Measurements from ENCODE around the gene ZNF599. TPM values are rescaled to one million over a fixed set of nuclear protein-coding genes. Genes with fewer than 3 reads are reported as not detected.
A peak's percentile ranks its signal among the peaks of the same experiment; 100 is the strongest.

Gene ZNF599
- total and polyA plus RNA-seq, 4 donors = 8.2 to 16.1 (median 13.6) TPM

DNA sequence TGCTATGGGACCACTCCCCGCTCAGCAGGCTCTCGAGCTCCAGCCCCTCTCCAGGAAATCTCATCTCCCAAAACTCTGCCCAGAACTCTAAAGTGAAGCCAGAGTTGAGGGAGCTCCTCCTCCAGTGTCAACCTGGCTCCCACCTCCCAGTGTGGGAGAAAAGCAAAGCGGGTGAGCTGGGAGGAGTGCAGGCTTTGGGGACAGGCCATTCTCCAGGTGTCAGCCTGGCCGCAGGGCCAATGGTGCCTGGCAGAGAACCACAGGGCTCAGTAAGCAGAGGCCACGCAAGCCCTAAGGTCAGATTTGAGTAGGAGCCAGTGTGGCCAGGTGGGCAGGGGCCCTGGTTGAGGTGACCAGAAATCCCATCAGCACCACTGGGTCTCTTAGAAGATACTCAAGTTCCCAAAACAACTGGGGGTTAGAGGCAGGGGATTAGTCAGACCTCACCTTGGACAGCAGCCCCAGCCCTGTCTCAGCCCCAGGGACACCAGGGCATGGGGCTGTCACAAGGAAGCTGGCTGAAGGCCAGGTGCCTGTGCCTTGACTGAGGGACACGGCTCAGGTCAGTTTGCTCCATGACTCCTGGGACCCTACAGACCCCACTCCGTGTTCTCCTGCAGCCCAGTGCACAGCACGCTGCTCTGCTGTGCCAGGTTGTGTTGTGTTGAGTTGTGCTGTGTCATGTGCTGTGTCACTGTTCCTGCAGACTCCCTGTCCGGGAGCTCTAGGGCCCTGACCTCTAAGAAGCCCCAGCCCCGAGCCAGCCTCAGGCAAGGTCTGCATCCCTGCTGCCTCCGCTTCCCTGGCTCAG, 41.8 kb downstream of the ZNF599 start:
- Histone ChIP-seq H3K9me3 (ENCODE audit: control insufficient read depth, insufficient read depth, low read length) (no peaks in the 10 kb centered on the region), H3K4me3 (ENCODE audit: low read depth, low read length) (no peak overlapping the region), H3K4me1 (ENCODE audit: control insufficient read depth, insufficient read depth, low read length) (peaks cover 14% of the 10 kb centered on the region), H3K27me3 (ENCODE audit: control insufficient read depth, insufficient read depth, low read length) (no peaks in the 10 kb centered on the region), H3K36me3 (ENCODE audit: control insufficient read depth, insufficient read depth, low read length) (no peaks in the 10 kb centered on the region), H3K27ac (ENCODE audit: low read depth, low read length) (no peak overlapping the region)
- DNase-seq (ENCODE audit: low read depth in 4 of 6, low spot score in 6 of 6) = no peak
- 81% methylated on average over 9 of the region's 11 CpGs for WGBS (ENCODE audit: insufficient coverage)

GRCh38 chr19:34725400-34725799, 47.6 kb downstream of the ZNF599 start:
- 74% methylated on average over 5 of the region's 6 CpGs for WGBS (ENCODE audit: insufficient coverage)

DNA sequence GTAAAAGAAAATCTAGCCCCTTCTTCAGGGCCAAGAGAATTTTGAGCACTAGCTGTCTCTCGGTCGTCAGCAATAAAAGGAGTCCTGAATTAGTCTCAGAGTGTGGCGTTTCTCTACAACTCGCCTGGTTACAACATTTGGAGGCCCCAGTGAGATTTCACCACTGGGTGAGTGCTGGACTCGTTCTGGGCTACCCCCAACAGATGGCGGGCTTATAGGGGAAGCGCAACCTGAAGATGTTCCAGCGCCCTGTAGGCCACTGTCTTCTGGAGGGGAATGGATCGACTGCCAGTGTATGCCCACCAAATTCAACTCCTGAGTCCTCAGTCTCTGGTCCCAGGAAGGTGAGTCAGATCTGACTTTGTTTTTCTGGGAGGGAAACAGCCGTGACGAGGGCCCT, 50.7 kb downstream of the ZNF599 start:
- no peaks in the 10 kb centered on the region for H3K4me1 ChIP-seq (ENCODE audit: control insufficient read depth, insufficient read depth, low read length)
- H3K4me3 ChIP-seq (ENCODE audit: low read depth, low read length) = no peak overlapping the region
- DNase-seq (ENCODE audit: low read depth in 4 of 6, low spot score in 6 of 6) = no peak
- H3K27me3 ChIP-seq (ENCODE audit: control insufficient read depth, insufficient read depth, low read length) = no peaks in the 10 kb centered on the region
- 65% methylated on average over 11 of the region's 11 CpGs for WGBS (ENCODE audit: insufficient coverage)
- no peak overlapping the region for H3K27ac ChIP-seq (ENCODE audit: low read depth, low read length)
- no peaks in the 10 kb centered on the region for H3K9me3 ChIP-seq (ENCODE audit: control insufficient read depth, insufficient read depth, low read length)
- no peaks in the 10 kb centered on the region for H3K36me3 ChIP-seq (ENCODE audit: control insufficient read depth, insufficient read depth, low read length)

More at GRCh38 chr19:34725400-34725799, 47.6 kb downstream of the ZNF599 start:
- Histone ChIP-seq H3K27ac (ENCODE audit: low read depth, low read length) (no peak overlapping the region), H3K36me3 (ENCODE audit: control insufficient read depth, insufficient read depth, low read length) (no peaks in the 10 kb centered on the region), H3K4me1 (ENCODE audit: control insufficient read depth, insufficient read depth, low read length) (no peaks in the 10 kb centered on the region), H3K27me3 (ENCODE audit: control insufficient read depth, insufficient read depth, low read length) (no peaks in the 10 kb centered on the region), H3K9me3 (ENCODE audit: control insufficient read depth, insufficient read depth, low read length) (no peaks in the 10 kb centered on the region), H3K4me3 (ENCODE audit: low read depth, low read length) (no peak overlapping the region)
- DNase-seq (ENCODE audit: low read depth in 4 of 6, low spot score in 6 of 6) = no peak

DNA sequence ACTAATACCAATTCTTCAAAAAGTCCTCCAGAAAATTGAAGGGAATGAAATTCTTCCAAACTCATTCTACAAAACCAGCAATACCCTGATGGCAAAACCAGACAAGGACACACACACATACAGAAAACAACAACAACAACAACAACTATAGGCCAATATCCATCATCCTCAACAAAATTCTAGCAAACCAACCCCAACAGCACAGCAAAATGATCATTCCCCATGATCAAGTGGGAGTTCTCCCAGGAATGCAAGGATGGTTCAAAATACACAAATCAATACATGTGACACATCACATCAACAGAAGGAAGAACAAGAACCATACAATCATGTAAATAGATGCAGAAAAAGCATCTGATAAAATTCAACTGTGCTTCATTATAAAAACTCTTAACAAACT, 57.7 kb downstream of the ZNF599 start:
- Histone ChIP-seq H3K9me3 (ENCODE audit: control insufficient read depth, insufficient read depth, low read length) (peaks cover 7% of the 10 kb centered on the region), H3K27ac (ENCODE audit: low read depth, low read length) (no peak overlapping the region), H3K4me1 (ENCODE audit: control insufficient read depth, insufficient read depth, low read length) (no peaks in the 10 kb centered on the region), H3K36me3 (ENCODE audit: control insufficient read depth, insufficient read depth, low read length) (no peaks in the 10 kb centered on the region), H3K27me3 (ENCODE audit: control insufficient read depth, insufficient read depth, low read length) (no peaks in the 10 kb centered on the region), H3K4me3 (ENCODE audit: low read depth, low read length) (no peak overlapping the region)
- DNase-seq (ENCODE audit: low read depth in 4 of 6, low spot score in 6 of 6) = no peak

DNA sequence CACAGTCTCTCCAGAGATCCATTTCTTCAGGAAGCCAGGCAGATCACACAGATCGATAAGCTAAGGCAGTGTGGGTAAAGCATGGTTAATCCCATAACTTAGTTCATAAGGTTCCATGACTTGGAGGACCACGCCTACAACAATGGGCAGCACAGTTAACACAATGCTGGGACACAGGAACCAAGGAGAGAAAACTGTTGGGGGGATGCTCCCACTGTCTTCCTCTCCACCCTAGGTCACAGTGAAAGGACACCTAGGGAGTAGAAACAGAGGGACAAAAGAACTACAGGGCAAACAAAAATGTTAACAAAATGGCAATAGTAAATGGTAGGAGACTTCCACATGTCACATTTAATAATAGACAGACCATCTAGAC, 59.8 kb downstream of the ZNF599 start:
- no peaks in the 10 kb centered on the region for H3K36me3 ChIP-seq (ENCODE audit: control insufficient read depth, insufficient read depth, low read length)
- no peaks in the 10 kb centered on the region for H3K27me3 ChIP-seq (ENCODE audit: control insufficient read depth, insufficient read depth, low read length)
- H3K9me3 ChIP-seq (ENCODE audit: control insufficient read depth, insufficient read depth, low read length) = peaks cover 7% of the 10 kb centered on the region
- H3K4me3 ChIP-seq (ENCODE audit: low read depth, low read length) = no peak overlapping the region
- no peak for DNase-seq (ENCODE audit: low read depth in 4 of 6, low spot score in 6 of 6)
- WGBS (ENCODE audit: insufficient coverage) = no CpG with 5 or more reads among the region's 2 CpGs
- H3K4me1 ChIP-seq (ENCODE audit: control insufficient read depth, insufficient read depth, low read length) = no peaks in the 10 kb centered on the region
- H3K27ac ChIP-seq (ENCODE audit: low read depth, low read length) = no peak overlapping the region

DNA sequence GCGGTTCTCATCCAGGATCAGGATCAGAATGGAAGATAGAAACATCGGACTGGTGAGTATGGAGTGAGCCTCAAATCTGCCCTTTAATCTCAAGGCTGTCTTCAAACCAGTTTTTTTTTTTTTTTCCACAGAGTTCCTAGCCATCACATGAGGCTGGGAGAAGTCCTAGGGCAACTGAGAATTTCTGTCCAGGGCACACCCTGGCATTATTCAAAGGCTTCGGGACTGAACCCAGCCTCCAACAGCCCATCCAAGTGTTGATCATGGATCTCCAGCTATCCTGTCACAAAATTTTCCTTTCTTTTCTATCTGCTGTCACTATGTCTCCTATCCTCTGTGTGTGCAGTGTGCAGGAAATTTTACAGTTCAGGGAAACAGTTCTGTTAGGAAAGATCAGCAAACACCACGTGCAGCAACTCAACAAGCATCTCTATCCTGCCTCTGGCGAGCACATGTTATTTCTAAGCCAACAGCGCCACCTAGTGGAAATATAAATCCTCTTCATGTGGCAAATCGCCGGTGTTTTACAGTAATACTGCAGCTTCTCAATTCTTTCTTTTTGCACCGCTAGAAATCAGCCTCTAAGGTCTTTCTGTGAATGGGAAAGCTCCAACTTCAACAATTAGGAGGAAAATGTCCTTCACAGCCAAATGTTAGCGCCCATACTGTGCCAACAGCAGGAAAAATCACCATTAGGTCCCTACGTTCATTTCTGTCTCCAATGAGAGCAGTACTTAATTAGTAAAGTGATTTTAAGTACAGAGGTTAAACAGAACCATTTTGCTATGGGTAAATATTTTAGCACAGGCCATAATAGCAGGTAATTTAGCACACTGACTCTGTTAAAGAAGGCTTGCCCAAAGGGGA, 60.4 kb downstream of the ZNF599 start:
- Histone ChIP-seq H3K4me1 (ENCODE audit: control insufficient read depth, insufficient read depth, low read length) (no peaks in the 10 kb centered on the region), H3K36me3 (ENCODE audit: control insufficient read depth, insufficient read depth, low read length) (no peaks in the 10 kb centered on the region), H3K27ac (ENCODE audit: low read depth, low read length) (no peak overlapping the region), H3K27me3 (ENCODE audit: control insufficient read depth, insufficient read depth, low read length) (no peaks in the 10 kb centered on the region), H3K9me3 (ENCODE audit: control insufficient read depth, insufficient read depth, low read length) (peaks cover 7% of the 10 kb centered on the region), H3K4me3 (ENCODE audit: low read depth, low read length) (no peak overlapping the region)
- DNase-seq (ENCODE audit: low read depth in 4 of 6, low spot score in 6 of 6) = peak in 3 of 6 donors; percentile 26 to 76 (median 67)
- 30% methylated on average over 5 of the region's 11 CpGs for WGBS (ENCODE audit: insufficient coverage)

GRCh38 chr19:34711890-34712289, 61.1 kb downstream of the ZNF599 start:
- H3K27ac ChIP-seq (ENCODE audit: low read depth, low read length) = no peak overlapping the region
- WGBS (ENCODE audit: insufficient coverage) = 62% methylated on average over 4 of the region's 6 CpGs
- H3K9me3 ChIP-seq (ENCODE audit: control insufficient read depth, insufficient read depth, low read length) = peaks cover 7% of the 10 kb centered on the region
- H3K4me1 ChIP-seq (ENCODE audit: control insufficient read depth, insufficient read depth, low read length) = no peaks in the 10 kb centered on the region
- H3K4me3 ChIP-seq (ENCODE audit: low read depth, low read length) = no peak overlapping the region
- H3K27me3 ChIP-seq (ENCODE audit: control insufficient read depth, insufficient read depth, low read length) = no peaks in the 10 kb centered on the region
- H3K36me3 ChIP-seq (ENCODE audit: control insufficient read depth, insufficient read depth, low read length) = no peaks in the 10 kb centered on the region
- DNase-seq (ENCODE audit: low read depth in 4 of 6, low spot score in 6 of 6) = no peak

Other genes with a start within 250 kb of the ZNF599 start
- gene SCGB2B2, start 96.1 kb downstream of the ZNF599 start, total RNA-seq = under 1 TPM; 0.20 to 0.61 TPM
- gene SCGB2B2, start 96.1 kb downstream of the ZNF599 start, polyA plus RNA-seq (ENCODE audit: insufficient read length in 2 of 2) = 1 to 10 TPM; 1.1 to 1.5 TPM
- gene ZNF302, start 95.5 kb downstream of the ZNF599 start, total RNA-seq = 10 to 100 TPM; 67.7 to 78.8 TPM
- 10 to 100 TPM; 75.9 to 77.1 TPM for gene ZNF302, start 95.5 kb downstream of the ZNF599 start, polyA plus RNA-seq (ENCODE audit: insufficient read length in 2 of 2)
- gene ZNF181, start 39.0 kb downstream of the ZNF599 start, total RNA-seq = 10 to 100 TPM; 35.4 to 39.2 TPM
- 10 to 100 TPM; 17.1 to 27.2 TPM for gene ZNF181, start 39.0 kb downstream of the ZNF599 start, polyA plus RNA-seq (ENCODE audit: insufficient read length in 2 of 2)
- 1 to 10 TPM; 7.5 to 7.7 TPM for gene ZNF30, start 153.7 kb upstream of the ZNF599 start, total RNA-seq
- gene ZNF30, start 153.7 kb upstream of the ZNF599 start, polyA plus RNA-seq (ENCODE audit: insufficient read length in 2 of 2) = 10 to 100 TPM; 11.4 to 11.7 TPM
- 10 to 100 TPM; 10.3 to 10.4 TPM for gene ZNF792, start 191.0 kb upstream of the ZNF599 start, total RNA-seq
- gene ZNF792, start 191.0 kb upstream of the ZNF599 start, polyA plus RNA-seq (ENCODE audit: insufficient read length in 2 of 2) = 1 to 10 TPM; 2.9 to 3.8 TPM
- gene GRAMD1A, start 227.1 kb upstream of the ZNF599 start, total RNA-seq = 10 to 100 TPM; 29.6 to 36.2 TPM
- 100 to 1,000 TPM in 1 of 2 donors, 10 to 100 TPM in 1; 92.5 to 111 TPM for gene GRAMD1A, start 227.1 kb upstream of the ZNF599 start, polyA plus RNA-seq (ENCODE audit: insufficient read length in 2 of 2)

All from spinal cord (tissue), 10 donors.